Jurkat, Clone E6-1 (cell line): ENCODE measurements around the gene MYO3A.

Source experiments
- DNase-seq: peaks from one replicate; pipeline ENCODE4 v3.0.0-alpha.2; 2011; ENCODE audit warnings: low read depth, low spot score
- H3K4me3 ChIP-seq: 2 replicates; pipeline ENCODE4 v1.5.1; 2011; ENCODE audit warnings: mild to moderate bottlenecking, low read length, control low read depth, moderate library complexity

Gene MYO3A

DNA sequence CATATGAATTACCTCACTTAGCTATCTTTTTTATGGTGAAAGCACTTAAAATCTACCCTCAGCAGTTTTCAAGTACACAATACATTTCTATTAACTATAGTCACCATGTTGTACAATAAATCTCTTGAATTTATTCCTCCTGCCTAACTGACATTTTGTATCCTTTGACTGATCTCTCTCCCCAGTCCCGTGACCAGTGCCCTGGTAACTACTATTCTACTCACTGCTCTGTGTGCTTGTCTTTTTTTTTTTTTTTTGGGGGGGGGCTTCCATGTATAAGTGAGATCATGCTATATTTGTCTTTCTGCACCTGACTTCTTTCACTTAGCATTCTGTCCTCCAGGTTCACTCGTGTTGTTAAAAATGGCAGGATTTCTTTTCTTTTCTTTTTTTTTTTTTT is 271.2 kb downstream of the MYO3A start:
- DNase-seq, result no peak

GRCh38 chr10:26211781-26212444 is 277.9 kb downstream of the MYO3A start:
- no peak overlapping the region for H3K4me3 ChIP-seq
- no peak for DNase-seq

More for the DNA sequence above, 271.2 kb downstream of the MYO3A start:
- H3K4me3 ChIP-seq, result no peak overlapping the region

GRCh38 chr10:26212511-26212910 is 278.5 kb downstream of the MYO3A start:
- H3K4me3 ChIP-seq, result no peak overlapping the region
- DNase-seq, result no peak

GRCh38 chr10:26213157-26213800 is 279.2 kb downstream of the MYO3A start:
- no peak overlapping the region for H3K4me3 ChIP-seq
- DNase-seq, result no peak

GRCh38 chr10:26214004-26214403 is 280.0 kb downstream of the MYO3A start:
- DNase-seq, result no peak
- no peak overlapping the region for H3K4me3 ChIP-seq

GRCh38 chr10:26214551-26215395 is 280.7 kb downstream of the MYO3A start:
- DNase-seq, result peak; percentile 54
- peak overlapping the region; percentile 40 for H3K4me3 ChIP-seq

- DNase-seq, result no peak
- peak overlapping the region; percentile 40 for H3K4me3 ChIP-seq
Observed at GRCh38 chr10:26215396-26215934, 281.4 kb downstream of the MYO3A start.

GRCh38 chr10:26215935-26216584 is 282.0 kb downstream of the MYO3A start:
- peak; percentile 67 for DNase-seq
- H3K4me3 ChIP-seq, result peak overlapping the region; percentile 40

- peak within 1 kb of the TSS; percentile 40 for H3K4me3 ChIP-seq
- DNase-seq, result no peak
Observed at GRCh38 chr10:26216585-26217395, 282.8 kb downstream of the MYO3A start, which contains the start of gene GAD2. Gene GAD2, plus strand, starts transcription at chr10:26216774. Its CDS starts 36 bp downstream, at chr10:26216810.

DNA sequence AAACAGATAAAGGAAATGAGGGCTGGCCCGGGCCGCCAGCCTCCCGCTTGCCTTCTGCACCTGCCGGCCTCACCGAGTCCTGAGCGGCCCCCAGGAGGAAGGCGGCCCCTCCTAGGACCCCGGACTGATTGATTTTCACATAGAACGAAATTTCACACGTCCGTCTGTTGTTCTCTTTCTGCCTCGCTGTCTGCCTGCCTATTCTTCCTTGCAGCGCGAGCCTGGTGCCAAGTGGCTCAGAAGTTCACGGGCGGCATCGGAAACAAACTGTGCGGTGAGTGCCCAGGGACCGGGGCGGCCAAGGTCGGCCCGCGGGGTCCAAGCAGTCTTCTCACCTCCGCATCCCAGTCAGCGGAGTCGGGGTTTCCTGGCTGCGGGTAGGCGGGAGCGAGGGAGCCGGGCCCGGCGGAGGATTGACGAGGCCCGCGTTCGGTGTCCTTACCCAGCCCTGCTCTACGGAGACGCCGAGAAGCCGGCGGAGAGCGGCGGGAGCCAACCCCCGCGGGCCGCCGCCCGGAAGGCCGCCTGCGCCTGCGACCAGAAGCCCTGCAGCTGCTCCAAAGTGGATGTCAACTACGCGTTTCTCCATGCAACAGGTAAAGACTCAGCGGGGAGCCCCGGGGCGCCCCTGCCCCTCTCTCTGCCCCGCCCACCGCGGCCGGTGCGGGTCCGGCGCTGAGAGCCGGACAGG is 283.5 kb downstream of the MYO3A start:
- no peak overlapping the region for H3K4me3 ChIP-seq
- DNase-seq, result no peak

GRCh38 chr10:26219676-26220075 is 285.6 kb downstream of the MYO3A start:
- DNase-seq, result no peak
- no peak overlapping the region for H3K4me3 ChIP-seq

DNA sequence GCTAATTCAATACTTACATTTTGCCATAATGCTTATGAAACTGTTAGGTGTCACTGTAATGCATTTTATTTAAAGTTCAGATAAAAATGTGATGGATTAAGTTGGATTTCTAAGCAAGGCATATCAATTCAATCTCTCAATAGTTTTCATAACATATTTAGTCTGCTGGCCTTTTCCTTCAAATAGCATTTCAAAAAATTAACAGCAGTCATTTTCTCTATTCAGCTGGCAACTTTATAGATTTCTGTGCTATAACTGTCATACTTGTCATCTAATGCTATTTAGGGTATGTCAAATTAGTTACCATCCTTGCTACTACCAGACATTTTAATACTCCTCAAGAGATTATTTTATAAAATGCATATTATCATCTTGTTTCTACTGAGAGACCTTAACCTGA is 286.9 kb downstream of the MYO3A start:
- DNase-seq, result no peak
- no peak overlapping the region for H3K4me3 ChIP-seq

GRCh38 chr10:26221541-26221940 is 287.5 kb downstream of the MYO3A start:
- H3K4me3 ChIP-seq, result no peak overlapping the region
- DNase-seq, result no peak

DNA sequence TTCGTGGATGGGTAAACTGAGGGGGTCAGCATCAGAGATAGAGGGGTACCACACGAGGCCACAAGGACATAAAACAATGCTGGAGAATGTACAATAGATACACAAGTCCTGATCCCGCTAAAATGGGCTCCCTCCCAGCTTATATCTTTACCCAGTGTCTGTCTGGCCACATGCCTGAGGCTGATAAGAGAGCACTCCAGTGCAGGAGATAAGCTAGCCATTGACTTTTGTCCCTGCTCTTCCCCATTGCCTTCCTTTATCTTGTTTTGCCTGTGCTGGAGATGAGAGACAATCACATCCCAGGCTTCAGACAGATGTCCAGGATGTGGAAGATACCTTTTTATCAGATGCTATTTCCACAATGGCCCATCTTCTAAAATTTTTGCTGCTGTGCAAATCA is 288.5 kb downstream of the MYO3A start:
- no peak for DNase-seq
- H3K4me3 ChIP-seq, result no peak overlapping the region

- DNase-seq, result no peak
Observed at GRCh38 chr10:26225322-26225721, 291.3 kb downstream of the MYO3A start.

DNA sequence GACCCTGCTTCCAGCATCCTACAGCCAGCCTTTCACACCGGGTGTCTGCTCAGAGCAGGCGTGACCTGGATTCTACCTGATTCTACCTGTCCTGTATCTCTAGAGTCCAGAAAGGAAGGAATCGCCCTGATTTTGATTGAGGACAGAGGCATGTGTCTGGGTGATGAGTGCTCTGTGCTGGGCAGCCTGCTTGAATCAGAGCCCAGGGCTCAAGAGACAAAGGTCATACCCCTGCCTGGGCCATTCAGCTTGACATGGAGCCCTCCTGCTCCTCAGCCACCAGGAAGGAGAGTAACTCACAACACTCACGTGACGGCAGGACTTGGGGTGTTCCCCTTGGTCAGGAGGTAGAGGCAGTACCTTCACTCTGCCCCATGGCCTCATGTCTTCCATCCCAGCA is 293.8 kb downstream of the MYO3A start:
- no peak for DNase-seq
- no peak overlapping the region for H3K4me3 ChIP-seq

More at GRCh38 chr10:26225322-26225721, 291.3 kb downstream of the MYO3A start:
- H3K4me3 ChIP-seq, result no peak overlapping the region

DNA sequence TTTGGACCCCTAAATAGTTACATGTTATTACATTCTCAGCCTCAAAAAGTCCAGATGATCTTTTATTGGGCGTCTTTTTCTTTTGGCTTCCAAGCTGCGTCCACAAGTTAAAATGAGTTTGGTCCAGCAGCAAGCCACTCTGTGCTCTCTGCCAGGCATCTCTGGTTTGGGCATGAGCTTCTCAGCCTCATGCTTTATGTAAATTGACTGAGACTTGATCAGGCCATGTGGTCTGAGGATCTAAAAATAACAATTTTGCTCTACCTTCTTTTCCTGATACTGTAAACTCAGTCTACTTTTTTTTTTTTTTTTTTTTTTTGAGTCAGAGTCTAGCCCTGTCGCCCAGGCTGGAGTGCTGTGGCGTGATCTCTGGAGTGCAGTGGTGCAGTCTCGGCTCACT is 298.1 kb downstream of the MYO3A start:
- H3K4me3 ChIP-seq, result no peak overlapping the region
- no peak for DNase-seq

DNA sequence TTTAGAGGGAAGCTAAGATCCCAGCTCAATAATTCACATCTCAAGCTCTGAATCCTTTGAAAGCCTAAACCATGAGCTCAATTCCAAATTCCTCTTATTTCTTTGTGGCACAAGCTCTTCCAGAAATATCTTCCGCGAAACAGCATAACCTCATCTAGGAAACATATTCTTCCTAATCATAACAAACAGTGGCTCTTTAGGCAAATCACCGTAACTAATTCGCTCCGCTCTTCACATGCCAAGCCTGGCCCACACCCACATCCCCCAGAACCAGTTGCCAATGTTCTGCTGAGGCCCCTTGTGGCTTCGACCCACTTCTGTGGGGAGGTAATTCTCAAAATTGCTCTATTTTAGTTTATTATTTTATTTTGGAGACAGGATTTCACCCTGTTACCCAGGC is 301.7 kb downstream of the MYO3A start:
- H3K4me3 ChIP-seq, result no peak overlapping the region
- DNase-seq, result no peak
